GM18517 (cell line): ENCODE measurements around the gene DHX16.

Experiments used
- ATAC-seq: cut with Tn5 transposase; IDR thresholded peaks from one replicate; pipeline ENCODE4 v1.9.1; 2021; ENCODE audit warnings: mild to moderate bottlenecking, moderate library complexity; ENCODE audit not compliant: unreplicated experiment

DHX16 gene

GRCh38 chr6:30696432-30696831 lies 23.6 kb upstream of the DHX16 start:
- no peak for ATAC-seq

DNA sequence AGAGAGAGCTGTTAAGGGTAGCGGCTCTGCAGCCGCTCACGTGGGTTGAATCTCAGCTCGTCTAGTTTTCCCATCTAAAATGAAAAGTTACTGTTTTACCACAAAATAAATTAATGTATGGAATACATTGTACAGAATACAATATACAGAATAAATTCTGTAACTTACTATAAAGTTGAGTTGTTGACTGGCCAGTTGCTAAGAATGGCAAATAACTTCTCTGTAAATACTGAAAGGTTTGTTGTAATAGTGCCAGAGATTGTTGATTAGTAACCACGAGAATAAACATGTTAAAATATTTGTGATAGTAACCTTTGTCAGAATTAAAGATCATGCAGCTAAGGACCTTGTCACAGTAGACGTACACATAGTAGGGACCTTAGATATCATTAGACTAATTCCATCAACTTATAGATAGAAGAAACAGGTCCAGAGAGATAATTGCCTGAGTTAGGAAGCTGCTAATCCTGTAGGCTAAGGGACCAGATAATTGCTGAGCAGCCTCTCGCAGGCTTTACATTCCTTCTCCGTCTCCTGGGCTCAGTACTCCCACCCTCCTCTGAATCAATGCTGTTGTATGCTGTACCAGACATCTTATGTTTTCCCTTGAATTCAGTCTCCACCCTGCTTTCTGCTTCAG lies 18.5 kb upstream of the DHX16 start:
- no peak for ATAC-seq

DNA sequence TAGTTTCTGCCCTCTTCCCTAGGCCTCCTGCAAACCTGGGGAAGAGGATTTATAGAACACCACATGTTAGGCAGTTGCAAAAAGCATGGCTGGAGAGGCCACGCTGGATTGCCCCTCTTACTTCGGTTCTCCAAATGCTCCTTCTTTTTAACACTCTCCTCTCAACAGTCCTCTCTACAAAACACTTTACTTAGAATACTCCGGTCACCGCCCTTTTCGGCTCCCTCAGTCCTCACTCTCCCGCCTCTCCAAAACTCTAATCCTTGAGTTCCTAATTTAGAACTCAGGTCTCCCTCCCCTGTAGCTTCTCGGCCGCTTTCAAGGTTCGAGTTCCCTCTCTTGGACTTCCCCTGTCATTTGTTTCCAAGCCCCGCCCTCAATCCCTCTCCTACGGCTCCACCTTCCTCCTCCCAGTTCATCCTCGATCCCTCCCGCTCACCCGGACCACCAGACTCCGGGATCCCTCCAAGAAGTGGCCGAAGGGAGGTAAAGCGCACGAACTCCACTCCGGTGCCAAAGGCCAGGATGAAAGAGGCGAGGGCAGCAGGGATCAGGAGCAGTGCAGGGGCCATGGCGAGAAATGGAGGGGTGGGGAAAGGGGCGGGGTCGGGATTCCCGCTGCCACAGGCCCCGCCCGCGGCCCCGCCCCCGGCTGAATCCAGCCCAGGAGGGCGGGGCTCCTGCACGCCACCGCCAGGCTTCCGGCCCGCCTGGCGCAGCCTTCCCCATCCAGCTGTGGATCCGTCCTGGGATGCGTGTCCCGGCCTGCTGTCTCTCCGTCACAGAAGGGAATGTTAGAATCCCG lies 17.8 kb upstream of the DHX16 start, which contains the start of gene NRM:
TSS of gene NRM (minus strand) at position 582 of the 805 bp plus-strand sequence. CDS start at position 572, 10 bp downstream.
- no peak for ATAC-seq

- ATAC-seq, result no peak
Measured at GRCh38 chr6:30689985-30690384, 17.2 kb upstream of the DHX16 start.

DNA sequence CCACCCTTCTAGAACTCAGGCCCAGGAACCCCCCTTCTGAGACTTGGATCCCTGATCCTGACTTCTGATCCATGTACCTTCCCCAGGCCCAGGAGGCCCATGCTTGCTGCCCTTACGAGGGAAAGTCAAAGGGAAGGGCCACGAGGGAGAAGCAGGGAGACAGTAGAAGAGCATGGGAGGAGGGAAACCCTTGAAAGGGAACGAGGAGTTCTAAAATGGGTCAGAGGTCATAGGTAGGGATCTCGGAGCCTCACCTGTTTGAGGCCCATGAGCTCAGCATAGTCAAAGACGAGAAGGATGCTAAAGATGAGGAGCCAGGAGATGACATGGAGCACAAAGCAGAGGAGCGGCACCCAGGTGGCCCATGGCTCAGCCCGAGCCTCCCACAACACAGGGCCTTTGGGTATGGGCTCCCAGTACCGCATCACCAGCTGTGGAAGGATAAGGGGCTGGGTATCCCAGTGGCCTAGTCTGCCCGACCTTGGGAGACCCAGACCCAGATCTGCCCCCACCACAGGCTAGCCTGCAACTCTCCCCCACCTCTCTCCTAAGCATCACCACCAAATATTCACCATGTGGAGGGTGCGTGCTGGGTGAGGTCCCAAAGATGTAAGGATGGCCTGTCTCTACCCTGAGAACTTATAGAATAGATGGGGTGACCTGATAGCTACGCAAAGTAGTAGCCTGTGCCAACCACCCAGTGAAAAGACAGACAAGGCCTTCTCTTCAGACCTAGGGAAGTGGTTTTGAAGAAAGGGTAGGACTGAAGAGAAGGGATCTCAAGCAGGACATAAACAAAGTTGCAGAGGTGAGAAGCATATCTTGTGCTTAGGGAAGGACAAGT lies 16.4 kb upstream of the DHX16 start:
- ATAC-seq, result no peak

DNA sequence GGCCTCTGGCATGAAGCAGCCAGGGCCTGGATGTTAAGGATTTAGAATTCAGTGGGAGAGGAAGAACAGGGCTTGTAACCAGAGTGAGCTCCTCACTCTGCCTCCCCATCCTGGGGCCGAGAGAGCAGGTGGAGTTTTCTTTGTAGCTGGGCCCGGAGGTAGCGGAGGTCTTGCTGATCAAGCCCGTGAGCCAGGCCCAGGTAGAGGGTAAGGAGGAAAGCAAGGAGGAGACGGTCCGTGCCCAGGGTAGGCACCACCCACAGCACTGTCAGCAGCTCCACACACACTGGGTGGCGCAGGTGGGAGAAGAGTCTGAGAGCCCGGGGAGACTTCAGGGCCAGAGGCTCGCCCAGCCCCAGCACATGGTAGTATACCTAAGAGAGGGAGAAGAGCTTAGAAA lies 15.8 kb upstream of the DHX16 start:
- ATAC-seq, result no peak

GRCh38 chr6:30687659-30688431 lies 15.0 kb upstream of the DHX16 start:
- ATAC-seq, result no peak

DNA sequence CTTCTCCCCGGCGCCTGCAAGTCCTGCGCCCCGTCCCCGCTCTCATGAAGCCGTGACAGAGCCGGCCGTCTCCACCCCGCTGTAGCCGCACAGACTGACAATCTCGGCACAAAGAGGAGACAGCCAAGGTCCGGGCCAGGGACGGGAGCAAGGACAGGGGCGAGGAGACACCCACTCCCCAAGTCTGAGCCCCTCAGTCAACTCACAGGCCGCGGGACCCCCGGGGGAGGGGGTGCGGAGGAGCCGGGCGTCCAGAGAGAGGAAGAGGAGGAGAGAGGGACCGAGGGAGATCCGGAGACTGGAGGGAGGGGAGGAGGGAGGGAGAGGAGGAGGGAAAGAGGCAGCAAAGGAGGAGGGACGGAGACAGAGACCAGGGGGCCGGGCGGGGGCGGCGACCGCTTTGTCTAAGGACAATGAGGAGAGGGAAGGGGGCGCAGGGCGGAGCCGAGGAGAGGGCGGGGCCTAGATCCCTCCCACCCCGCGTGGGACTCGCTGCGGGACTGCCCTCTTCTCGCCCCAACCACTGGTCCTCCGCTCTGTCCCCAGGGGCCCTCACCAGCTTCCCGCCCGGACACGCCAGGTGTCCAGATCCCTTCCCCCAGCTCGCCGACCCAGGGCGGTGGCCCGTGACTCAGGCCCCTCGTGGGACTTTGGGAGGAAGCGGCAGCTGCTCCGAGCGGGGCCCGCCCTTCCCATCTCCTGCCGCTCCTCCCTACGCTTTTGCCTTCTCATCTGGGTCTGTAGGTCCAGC lies 14.3 kb upstream of the DHX16 start:
- ATAC-seq, result peak; percentile 41

GRCh38 chr6:30686009-30686907 lies 13.5 kb upstream of the DHX16 start, which contains the start of gene PPP1R18:
Gene PPP1R18 (minus strand): TSS chr6:30686645. CDS start chr6:30686018, 627 bp downstream.
- ATAC-seq, result no peak

- no peak for ATAC-seq
Measured at GRCh38 chr6:30685157-30686008, 12.6 kb upstream of the DHX16 start.

DNA sequence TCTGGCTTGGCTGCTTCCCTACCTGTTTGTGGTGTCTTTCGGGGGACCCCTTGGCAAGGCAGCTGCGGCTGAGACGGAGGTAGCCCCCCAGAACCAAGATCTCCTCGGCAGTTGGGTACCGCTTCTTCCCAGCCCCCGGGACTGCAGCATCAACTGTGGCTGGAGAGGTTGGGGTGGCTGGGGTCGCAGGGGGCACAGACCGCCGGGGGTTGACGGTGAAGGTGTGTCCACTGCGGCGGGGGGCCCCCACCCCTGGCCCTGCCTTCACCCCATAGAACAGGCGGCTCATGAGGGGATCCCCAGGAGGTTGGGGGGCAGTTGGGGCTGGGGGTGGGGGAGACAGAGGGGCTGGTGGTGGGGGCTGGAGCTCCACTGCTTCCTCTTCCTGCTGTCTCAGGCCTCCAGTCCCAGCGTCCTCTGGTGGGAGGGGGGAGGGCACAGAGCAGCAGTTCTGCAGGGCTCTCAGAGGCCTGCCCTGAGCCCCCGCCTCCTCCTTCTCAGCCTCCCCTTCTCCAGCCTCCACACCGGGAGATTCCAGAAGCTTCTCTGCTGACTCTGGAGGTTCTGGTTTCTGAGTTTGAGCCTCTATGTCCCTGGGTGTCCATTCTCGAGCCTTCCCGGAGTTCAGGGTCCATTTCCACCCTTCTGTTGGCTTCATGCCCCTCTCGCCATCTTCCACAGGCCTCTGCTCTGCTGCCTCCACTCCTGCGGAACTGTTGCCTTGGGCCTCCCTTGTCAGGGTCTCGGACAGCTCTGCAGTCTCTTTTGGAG lies 11.8 kb upstream of the DHX16 start:
- ATAC-seq, result no peak

DNA sequence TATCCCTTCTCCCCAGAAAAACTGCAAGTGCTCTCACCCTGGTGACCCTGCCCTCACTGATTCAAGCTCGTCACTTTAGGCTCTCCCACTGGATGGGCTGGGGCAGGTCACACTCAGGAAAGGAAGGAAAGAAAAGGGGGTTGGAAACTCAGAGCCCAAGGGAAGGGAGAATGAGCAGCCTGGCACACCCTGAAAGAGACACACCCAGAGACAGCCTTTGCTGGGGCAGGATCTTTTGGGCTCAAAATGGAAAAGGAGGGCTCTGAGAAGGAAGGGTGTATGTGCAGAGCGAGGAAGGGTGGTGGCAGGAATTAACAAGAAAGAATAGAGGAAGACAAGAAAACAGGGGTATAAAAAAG lies 11.2 kb upstream of the DHX16 start:
- ATAC-seq, result no peak

DNA sequence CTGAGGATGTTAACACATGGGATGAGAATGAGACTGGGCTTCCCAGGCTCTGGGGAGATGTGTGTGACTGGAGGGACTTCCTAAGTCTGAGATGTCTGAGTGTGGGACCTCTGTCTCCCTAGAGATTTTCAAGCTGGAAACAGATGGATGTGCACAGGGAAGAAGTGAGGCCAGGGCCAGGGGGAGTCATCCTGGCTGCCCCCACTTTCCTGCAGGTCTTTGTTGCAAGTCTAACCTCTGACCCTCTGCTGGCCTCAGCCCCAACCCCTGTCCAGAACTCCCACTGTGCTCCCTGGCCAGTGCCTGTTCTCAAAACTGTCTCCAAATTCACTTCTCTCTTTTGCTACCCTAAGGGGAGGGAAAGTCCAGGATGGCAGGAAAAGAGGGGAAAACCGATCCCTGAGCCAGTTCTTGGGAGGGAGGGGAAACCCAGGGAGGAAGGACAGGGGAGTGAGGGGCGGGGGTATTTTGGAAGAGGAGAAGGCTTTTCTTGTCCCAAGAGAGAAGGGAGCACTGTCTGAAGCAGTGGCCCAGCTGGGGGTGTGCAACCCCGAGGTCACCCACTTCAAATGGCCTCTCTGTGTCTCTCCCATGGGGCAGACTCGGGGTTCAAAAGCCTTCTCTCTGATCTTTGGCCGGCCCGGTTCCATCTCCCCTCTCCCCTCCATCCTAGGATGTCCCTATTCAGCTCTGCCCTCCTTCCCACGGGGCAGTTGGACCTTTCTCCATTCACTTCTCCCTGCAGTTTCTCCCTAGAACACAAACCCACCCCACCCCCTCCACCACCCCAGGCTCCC lies 10.6 kb upstream of the DHX16 start:
- no peak for ATAC-seq

DNA sequence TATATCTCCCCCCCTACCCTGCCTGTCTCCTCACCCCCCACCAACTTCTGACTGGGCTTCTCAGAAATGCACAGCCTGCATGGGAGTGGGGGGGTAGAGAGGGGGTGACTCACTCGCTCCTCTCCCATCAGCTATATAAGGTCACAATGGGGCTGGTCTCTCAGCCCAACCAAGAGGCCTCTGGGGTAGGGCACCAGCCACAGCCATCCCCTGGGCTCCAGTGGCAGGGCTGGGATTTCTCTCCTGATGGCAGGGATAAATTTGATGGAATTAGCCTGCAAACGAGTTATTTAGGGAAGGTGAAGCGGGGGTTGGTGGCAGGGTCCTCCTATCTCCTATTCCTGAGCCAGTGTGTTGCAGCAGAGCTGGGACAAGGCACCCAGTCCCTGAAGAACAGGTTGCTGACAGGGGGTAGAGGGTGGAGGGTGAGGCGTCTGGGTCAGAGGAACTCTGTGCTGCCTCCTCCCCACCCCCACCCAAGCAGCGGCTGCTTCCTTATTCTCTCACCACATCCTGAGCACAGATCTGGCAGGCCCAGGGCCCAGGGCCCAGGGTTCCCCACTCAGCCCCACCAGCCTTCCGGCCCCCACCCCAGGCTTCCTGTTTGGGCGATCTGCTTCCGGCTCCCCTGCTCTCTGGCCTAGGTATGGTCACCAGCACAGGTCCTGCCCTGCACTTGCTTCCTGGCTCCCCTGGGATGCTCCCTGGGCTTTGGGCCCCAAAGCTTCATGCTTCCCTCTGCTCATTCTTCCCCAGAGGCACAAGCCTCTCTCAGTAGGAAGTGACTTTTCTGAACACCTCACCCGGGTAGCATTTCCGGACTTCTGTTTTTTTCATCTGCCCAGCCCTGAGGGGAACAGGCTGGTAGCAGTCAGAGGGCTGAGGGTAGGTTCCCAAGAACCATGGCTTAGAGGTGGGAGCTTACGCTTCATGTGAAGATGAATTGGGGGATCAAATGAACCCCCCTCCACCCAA lies 9.6 kb upstream of the DHX16 start:
- peak; percentile 36 for ATAC-seq

- ATAC-seq, result no peak
Measured at GRCh38 chr6:30681766-30682142, 8.9 kb upstream of the DHX16 start.
